ENCODE measurements around the gene USP50.
"Not testable (repeated sequence)": the region's sequence is repeated elsewhere in the genome, so short reads cannot be mapped to it uniquely, and the experiment has no call there.

Gene USP50

DNA sequence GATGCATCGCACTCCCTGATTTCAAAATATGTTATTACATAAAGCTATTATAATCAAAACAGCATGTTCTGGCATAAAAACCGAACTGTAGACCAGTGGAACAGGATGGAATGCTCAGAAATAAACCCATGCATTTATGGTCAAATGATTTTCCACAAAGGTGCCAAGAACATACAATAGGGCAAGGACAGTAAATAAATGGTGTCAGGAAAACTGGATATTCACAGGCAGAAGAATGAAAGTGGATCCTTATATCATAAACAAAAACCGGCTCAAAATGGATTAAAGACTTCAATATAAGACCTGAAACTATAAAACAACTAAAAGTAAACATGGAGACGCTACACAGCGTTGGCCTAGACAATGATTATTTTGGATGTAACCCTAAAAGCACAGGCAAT, 22.6 kb downstream of the USP50 start:
- Histone ChIP-seq H3K9me3 (no peaks in the 10 kb centered on the region), H3K4me1 (no peaks in the 10 kb centered on the region), H3K36me3 (no peaks in the 10 kb centered on the region), H3K4me3 (no peak overlapping the region), H3K27me3 (no peaks in the 10 kb centered on the region), H3K27ac (no peak overlapping the region)
- TF ChIP-seq, protein P1, sequence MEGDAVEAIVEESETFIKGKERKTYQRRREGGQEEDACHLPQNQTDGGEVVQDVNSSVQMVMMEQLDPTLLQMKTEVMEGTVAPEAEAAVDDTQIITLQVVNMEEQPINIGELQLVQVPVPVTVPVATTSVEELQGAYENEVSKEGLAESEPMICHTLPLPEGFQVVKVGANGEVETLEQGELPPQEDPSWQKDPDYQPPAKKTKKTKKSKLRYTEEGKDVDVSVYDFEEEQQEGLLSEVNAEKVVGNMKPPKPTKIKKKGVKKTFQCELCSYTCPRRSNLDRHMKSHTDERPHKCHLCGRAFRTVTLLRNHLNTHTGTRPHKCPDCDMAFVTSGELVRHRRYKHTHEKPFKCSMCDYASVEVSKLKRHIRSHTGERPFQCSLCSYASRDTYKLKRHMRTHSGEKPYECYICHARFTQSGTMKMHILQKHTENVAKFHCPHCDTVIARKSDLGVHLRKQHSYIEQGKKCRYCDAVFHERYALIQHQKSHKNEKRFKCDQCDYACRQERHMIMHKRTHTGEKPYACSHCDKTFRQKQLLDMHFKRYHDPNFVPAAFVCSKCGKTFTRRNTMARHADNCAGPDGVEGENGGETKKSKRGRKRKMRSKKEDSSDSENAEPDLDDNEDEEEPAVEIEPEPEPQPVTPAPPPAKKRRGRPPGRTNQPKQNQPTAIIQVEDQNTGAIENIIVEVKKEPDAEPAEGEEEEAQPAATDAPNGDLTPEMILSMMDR (IDR thresholded peaks at IDR 0.05), result no peak
- no peak for DNase-seq
- intact Hi-C loops (cut with DNase I; ENCODE audit: low total_unique reads), result no loop called here

DNA sequence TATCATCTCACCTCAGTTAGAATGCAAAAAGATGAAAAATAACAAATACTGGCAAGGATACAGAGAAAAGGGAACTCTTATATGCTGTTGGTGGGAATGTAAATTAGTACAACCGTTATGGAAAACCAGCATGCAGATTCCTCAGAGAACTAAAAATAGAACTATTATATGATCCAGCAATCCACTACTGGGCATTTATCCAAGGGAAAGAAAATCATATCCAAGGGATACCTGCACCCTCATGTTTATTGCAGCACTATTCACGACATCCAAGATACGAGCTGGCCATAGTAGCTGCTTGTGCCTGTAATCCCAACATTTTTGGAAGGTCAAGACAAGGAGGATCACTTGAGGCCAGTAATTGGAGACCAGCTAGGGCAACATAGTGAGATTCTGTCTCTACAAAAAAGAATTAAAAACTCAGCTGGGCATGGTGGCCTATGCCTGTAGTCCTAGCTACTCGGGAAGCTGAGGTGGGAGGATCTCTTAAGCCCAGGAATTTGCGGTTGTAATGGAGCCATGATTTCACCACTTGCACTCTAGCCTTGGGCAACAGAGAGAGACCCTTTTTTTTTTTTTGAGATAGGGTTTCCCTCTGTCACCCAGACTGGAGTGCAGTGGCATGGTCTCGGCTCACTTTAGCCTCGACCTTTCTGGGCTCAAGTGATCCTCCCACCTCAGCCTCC, 26.6 kb downstream of the USP50 start:
- Histone ChIP-seq H3K27ac (no peak overlapping the region), H3K9me3 (no peaks in the 10 kb centered on the region), H3K4me1 (no peaks in the 10 kb centered on the region), H3K36me3 (no peaks in the 10 kb centered on the region), H3K27me3 (no peaks in the 10 kb centered on the region), H3K4me3 (no peak overlapping the region)
- no peak for DNase-seq
- intact Hi-C loops (cut with DNase I; ENCODE audit: low total_unique reads), result no loop called here
- TF ChIP-seq, protein P1 (IDR thresholded peaks at IDR 0.05), result no peak

DNA sequence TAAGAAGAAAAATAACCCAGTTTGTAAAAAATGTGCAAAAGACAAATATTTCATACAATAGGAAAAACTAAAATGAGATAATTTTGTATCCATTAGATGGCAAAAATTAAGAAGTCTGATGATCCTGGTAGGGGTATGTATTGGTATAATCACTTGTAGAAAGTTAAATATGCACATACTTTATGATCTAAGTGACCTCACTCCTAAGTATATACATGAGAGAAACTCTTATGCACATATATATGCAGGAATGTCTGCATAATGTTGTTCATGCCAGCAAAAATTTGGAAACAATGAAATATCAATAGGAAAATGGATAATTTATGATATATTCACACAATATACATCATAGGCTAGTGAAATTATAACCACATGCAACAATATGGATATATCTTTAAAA, 33.5 kb downstream of the USP50 start:
- TF ChIP-seq, protein P1 (IDR thresholded peaks at IDR 0.05), result no peak
- Histone ChIP-seq H3K36me3 (peaks cover 0 to 12% (median 5%) of the 10 kb centered on the region in 3 donors), H3K27ac (no peak overlapping the region), H3K27me3 (no peaks in the 10 kb centered on the region), H3K9me3 (no peaks in the 10 kb centered on the region), H3K4me3 (no peak overlapping the region), H3K4me1 (no peaks in the 10 kb centered on the region)
- no peak for DNase-seq
- intact Hi-C loops (cut with DNase I; ENCODE audit: low total_unique reads), result no loop called here

DNA sequence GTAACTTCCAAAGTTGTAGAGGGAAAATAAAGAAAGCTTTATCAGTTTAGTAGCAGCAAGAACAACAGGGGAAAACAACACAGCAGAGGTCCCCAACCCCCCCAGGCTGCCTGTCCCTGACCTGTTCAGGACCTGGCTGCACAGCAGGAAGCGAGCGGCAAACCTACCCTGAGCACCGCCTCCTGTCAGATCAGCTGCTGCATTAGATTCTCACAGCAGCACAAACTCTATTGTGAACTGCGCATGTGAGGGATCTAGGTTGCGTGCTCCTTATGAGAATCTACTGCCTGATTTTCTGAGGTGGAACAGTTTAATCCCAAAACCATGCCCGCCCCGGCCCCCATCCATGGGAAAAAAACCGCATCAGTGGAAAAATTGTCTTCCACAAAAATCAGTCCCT, 40.3 kb downstream of the USP50 start:
- intact Hi-C loops (cut with DNase I; ENCODE audit: low total_unique reads), result no loop called here
- no peaks in the 10 kb centered on the region for H3K9me3 ChIP-seq
- DNase-seq, result no peak

DNA sequence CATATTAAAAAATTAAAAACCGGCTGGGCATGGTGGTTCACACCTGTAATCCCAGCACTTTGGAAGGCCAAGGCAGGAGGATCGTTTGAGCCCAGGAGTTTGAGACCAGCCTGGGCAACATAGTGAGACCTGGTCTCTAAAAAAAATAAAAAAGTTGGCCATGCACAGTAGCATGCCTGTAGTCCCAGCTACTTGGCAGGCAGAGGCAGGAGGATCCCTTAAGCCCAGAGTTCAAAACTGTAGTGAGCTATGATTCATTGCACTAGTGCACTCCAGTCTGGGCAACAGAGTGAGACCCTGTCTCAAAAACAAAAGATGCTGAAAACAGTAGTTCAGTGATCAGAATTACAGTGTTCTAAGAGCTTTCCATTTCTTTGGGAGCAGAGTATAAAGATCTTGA, 40.8 kb downstream of the USP50 start:
- H3K9me3 ChIP-seq; H3K4me3 ChIP-seq; H3K27me3 ChIP-seq; H3K27ac ChIP-seq; H3K4me1 ChIP-seq; intact Hi-C loops (cut with DNase I; ENCODE audit: low total_unique reads); DNase-seq: not testable (repeated sequence)
- peaks cover 26 to 39% (median 27%) of the 10 kb centered on the region in 3 donors for H3K36me3 ChIP-seq

More for the DNA sequence above, 40.3 kb downstream of the USP50 start:
- Histone ChIP-seq H3K27me3 (no peaks in the 10 kb centered on the region), H3K4me3 (no peak overlapping the region), H3K4me1 (no peaks in the 10 kb centered on the region), H3K36me3 (peaks cover 22 to 39% (median 23%) of the 10 kb centered on the region in 3 donors), H3K27ac (no peak overlapping the region)
- TF ChIP-seq, protein P1 (IDR thresholded peaks at IDR 0.05), result no peak

DNA sequence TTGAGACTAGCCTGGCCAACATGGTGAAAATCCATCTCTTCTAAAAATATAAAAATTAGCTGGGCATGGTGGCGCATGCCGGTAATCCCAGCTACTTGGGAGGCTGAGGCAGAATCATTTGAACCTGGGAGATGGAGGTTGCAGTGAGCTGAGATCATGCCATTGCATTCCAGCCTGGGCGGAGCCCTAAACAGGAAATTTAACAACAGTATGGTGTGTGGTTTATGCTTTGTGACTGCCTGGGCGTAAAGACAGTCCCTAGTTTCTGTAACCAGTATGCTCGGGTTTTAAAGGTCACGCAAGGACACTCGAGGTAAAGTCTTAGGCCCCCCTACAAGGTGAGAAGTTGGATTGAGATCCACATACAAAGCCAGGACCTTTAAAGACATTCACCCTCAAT, 43.3 kb downstream of the USP50 start:
- intact Hi-C loops (cut with DNase I; ENCODE audit: low total_unique reads), result no loop called here
- H3K36me3 ChIP-seq, result peaks cover 46 to 64% (median 51%) of the 10 kb centered on the region in 3 donors
- no peak for DNase-seq
- no peaks in the 10 kb centered on the region for H3K4me1 ChIP-seq
- TF ChIP-seq, protein P1 (IDR thresholded peaks at IDR 0.05), result no peak
- no peaks in the 10 kb centered on the region for H3K9me3 ChIP-seq
- no peaks in the 10 kb centered on the region for H3K27me3 ChIP-seq
- H3K4me3 ChIP-seq, result no peak overlapping the region
- H3K27ac ChIP-seq, result no peak overlapping the region
